ENCODE data around the gene ATP8B4. TPM values are rescaled to one million over a fixed set of nuclear protein-coding genes. Genes with fewer than 3 reads are reported as not detected.
A peak's percentile ranks its signal among the peaks of the same experiment; 100 is the strongest.

ATP8B4 gene
- total RNA-seq, 4 donors from 2014 or later, result 5.2 to 24.3 (median 7.6) TPM

DNA sequence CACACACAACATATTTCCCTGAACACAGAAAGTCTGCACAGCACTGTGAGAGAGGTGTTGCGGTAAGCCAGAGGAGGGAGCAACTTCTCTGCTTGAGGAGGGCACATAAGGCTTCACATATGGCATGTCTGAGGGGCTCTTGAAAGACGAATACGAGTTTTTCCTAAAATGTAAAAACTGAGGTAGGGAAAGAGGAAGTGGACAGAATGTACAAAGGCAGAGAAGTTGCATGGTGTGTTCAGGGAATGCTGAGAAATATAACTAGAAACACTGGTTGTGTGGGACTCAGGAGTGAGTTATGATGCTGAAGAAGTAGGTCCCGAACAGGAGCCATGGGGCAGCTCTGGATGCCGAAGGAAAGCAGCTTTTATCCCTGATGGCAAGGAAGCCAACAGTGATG lies 22.8 kb upstream of the ATP8B4 start:
- Histone ChIP-seq H3K4me1 (peaks cover 0 to 5% of the 10 kb centered on the region in 2 donors), H3K9me3 (no peaks in the 10 kb centered on the region), H3K27me3 (no peaks in the 10 kb centered on the region), H3K36me3 (no peaks in the 10 kb centered on the region), H3K4me3 (replicated peaks in 1 of 3) (no peak overlapping the region), H3K27ac (no peak overlapping the region)
- TF ChIP-seq, protein P1, sequence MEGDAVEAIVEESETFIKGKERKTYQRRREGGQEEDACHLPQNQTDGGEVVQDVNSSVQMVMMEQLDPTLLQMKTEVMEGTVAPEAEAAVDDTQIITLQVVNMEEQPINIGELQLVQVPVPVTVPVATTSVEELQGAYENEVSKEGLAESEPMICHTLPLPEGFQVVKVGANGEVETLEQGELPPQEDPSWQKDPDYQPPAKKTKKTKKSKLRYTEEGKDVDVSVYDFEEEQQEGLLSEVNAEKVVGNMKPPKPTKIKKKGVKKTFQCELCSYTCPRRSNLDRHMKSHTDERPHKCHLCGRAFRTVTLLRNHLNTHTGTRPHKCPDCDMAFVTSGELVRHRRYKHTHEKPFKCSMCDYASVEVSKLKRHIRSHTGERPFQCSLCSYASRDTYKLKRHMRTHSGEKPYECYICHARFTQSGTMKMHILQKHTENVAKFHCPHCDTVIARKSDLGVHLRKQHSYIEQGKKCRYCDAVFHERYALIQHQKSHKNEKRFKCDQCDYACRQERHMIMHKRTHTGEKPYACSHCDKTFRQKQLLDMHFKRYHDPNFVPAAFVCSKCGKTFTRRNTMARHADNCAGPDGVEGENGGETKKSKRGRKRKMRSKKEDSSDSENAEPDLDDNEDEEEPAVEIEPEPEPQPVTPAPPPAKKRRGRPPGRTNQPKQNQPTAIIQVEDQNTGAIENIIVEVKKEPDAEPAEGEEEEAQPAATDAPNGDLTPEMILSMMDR (IDR thresholded peaks at IDR 0.05), result no peak
- no peak for TF ChIP-seq POLR2A (IDR thresholded peaks at IDR 0.05)
- intact Hi-C loops (cut with DNase I), result loop anchor here (10.0 kb wide), 3 partner anchors 77 to 1277 kb away; no protein-coding TSS in a partner anchor
- DNase-seq, result no peak
- WGBS, 2 donors, result 81 to 93% methylated on average over 5 of the region's 5 CpGs

DNA sequence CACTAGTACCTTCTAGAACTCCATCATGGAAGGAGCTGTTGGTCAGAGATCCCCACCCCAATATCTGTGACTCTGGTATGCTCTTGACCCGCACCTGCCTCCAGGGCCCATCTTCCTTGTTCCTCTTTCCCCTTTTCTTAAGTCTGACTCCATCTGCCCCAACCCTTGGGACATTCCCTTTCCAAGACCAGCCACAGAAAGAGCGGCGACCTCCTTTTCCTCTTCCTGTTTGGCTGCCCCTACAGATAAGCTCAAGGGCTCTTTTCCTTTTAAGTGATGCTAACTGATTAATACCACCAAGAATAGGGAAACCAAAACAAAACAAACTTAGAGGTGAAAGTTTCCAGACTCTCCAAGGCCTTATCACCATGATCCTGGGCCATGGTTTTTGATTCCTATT lies 21.9 kb upstream of the ATP8B4 start:
- intact Hi-C loops (cut with DNase I), result loop anchor here (10.0 kb wide), 3 partner anchors 76 to 1276 kb away; no protein-coding TSS in a partner anchor
- no peak for DNase-seq
- Histone ChIP-seq H3K4me3 (replicated peaks in 1 of 3) (no peak overlapping the region), H3K9me3 (no peaks in the 10 kb centered on the region), H3K4me1 (peaks cover 0 to 5% of the 10 kb centered on the region in 2 donors), H3K27ac (no peak overlapping the region), H3K27me3 (no peaks in the 10 kb centered on the region), H3K36me3 (no peaks in the 10 kb centered on the region)
- 75 to 88% methylated on average over 3 of the region's 3 CpGs for WGBS, 2 donors
- no peak for TF ChIP-seq POLR2A (IDR thresholded peaks at IDR 0.05)
- TF ChIP-seq, protein P1 (IDR thresholded peaks at IDR 0.05), result no peak

DNA sequence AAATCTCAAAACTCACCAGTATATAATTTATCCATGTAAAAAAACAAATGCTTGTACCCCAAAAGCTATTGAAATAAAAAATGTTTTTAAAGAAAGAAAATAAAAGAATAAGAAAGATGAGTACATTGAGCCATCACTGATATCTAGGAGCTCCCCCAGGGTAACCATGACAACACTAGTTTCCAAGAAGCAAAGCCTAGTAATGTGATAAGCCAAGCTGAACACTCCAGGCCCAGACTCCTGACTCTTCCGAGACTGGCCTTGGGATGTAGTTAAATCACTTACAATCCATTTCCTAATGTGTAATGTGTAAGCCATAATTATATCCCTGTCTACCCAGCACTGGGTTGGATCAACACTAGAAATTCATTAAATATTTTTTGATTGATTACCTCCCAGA lies 21.1 kb upstream of the ATP8B4 start:
- H3K27ac ChIP-seq, result no peak overlapping the region
- H3K9me3 ChIP-seq, result no peaks in the 10 kb centered on the region
- no peaks in the 10 kb centered on the region for H3K36me3 ChIP-seq
- intact Hi-C loops (cut with DNase I), result loop anchor here (10.0 kb wide), 3 partner anchors 75 to 1275 kb away; no protein-coding TSS in a partner anchor
- H3K4me3 ChIP-seq (replicated peaks in 1 of 3), result no peak overlapping the region
- H3K27me3 ChIP-seq, result no peaks in the 10 kb centered on the region
- no peak for DNase-seq
- peaks cover 3 to 6% of the 10 kb centered on the region in 2 donors for H3K4me1 ChIP-seq
- TF ChIP-seq, protein P1 (IDR thresholded peaks at IDR 0.05), result no peak
- no peak for TF ChIP-seq POLR2A (IDR thresholded peaks at IDR 0.05)
- WGBS, 2 donors, result 0% methylated on average over 1 of the region's 1 CpG

DNA sequence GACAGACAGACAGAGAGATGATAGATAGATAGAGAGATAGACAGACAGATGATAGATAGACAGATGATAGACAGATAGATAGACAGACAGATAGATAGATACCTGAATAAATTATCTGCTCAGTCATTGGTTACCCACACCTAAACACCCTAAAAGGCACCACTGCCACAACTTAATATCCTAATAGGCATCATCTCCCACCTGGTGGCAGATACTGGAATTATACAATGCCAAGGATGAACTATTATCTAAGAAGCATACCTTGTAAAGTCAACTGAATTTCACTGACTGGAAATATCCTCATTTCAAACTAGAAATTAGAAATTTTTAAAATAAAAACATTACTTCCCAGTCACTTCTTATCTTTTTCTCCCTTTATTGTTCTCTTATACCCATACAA lies 19.4 kb upstream of the ATP8B4 start:
- Histone ChIP-seq H3K27me3 (no peaks in the 10 kb centered on the region), H3K4me3 (replicated peaks in 1 of 3) (no peak overlapping the region), H3K36me3 (no peaks in the 10 kb centered on the region), H3K4me1 (peaks cover 19 to 20% of the 10 kb centered on the region in 2 donors), H3K9me3 (no peaks in the 10 kb centered on the region), H3K27ac (no peak overlapping the region)
- TF ChIP-seq POLR2A (IDR thresholded peaks at IDR 0.05), result no peak
- TF ChIP-seq, protein P1 (IDR thresholded peaks at IDR 0.05), result peak in 2 of 6 experiments; percentile 7 to 11
- no peak for DNase-seq
- intact Hi-C loops (cut with DNase I), result no loop called here

DNA sequence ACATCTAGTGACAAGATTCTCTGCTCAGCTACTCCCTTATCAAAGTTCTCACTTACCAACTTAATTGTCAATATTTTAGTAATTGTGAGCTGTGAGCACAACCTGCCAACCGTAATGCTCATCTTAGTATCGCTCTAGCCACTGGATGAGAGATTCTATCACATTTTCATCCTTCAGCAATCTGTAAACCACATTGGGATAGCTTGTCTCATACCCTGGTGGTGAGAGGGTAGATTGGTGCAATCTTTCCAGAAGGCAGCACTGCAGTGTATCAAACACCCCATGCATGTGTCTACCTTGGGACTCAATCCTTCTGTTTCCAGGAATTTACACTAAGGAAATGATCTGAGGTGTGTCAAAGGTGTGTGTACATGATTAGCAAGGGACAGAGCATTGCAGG lies 18.9 kb upstream of the ATP8B4 start:
- H3K27ac ChIP-seq, result no peak overlapping the region
- H3K4me1 ChIP-seq, result peaks cover 19 to 22% of the 10 kb centered on the region in 2 donors
- DNase-seq, result no peak
- no peaks in the 10 kb centered on the region for H3K9me3 ChIP-seq
- H3K27me3 ChIP-seq, result no peaks in the 10 kb centered on the region
- H3K4me3 ChIP-seq (replicated peaks in 1 of 3), result no peak overlapping the region
- H3K36me3 ChIP-seq, result no peaks in the 10 kb centered on the region
- TF ChIP-seq, protein P1 (IDR thresholded peaks at IDR 0.05), result no peak
- WGBS, 2 donors, result 88 to 90% methylated on average over 2 of the region's 2 CpGs
- intact Hi-C loops (cut with DNase I), result no loop called here

Data from thyroid gland (tissue), 4 donors.